HG02610 (cell line): ENCODE data around the gene USF2.

Experiments used
- ATAC-seq: cut with Tn5 transposase; IDR thresholded peaks from one replicate; pipeline ENCODE4 v1.9.1; 2021; ENCODE audit warnings: mild to moderate bottlenecking, moderate library complexity; ENCODE audit not compliant: unreplicated experiment

USF2 gene

DNA sequence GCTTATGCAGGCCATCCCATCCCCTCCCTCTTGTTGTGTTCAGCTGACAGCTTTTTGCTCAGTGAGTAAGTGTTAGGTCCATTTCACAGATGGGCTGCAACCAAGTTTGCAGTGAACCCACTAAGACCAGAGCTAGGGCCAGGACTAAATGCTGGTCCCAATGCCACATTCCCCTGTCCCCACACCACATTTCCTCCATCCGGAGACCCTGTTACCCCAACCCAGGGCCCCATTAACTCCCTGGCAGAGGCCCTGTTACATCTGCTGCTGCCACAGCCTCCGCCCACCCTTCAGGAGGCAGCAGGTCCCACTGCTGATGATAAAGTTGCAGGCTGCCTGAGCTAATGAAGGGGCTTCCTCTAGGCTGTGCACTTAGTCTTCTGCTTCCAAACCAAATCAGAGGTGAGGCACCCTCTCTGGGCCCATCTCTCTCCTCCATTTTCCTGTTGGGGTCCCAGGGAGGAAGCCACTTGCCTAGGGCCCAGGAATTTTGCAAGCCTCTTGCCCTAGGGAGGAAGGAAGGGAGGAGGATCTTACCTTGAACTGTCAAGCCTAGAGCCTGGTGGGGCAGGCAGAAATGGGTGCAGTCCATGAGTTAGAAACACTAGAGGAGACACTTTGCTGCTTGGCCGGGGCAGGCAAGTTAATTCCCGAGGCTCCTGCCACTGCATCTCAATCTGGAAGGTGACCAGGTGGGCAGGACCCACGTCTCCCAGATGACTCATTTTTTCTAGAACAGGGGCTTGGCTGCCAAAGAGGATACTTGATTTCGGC, 3.4 kb upstream of the USF2 start:
- no peak for ATAC-seq

DNA sequence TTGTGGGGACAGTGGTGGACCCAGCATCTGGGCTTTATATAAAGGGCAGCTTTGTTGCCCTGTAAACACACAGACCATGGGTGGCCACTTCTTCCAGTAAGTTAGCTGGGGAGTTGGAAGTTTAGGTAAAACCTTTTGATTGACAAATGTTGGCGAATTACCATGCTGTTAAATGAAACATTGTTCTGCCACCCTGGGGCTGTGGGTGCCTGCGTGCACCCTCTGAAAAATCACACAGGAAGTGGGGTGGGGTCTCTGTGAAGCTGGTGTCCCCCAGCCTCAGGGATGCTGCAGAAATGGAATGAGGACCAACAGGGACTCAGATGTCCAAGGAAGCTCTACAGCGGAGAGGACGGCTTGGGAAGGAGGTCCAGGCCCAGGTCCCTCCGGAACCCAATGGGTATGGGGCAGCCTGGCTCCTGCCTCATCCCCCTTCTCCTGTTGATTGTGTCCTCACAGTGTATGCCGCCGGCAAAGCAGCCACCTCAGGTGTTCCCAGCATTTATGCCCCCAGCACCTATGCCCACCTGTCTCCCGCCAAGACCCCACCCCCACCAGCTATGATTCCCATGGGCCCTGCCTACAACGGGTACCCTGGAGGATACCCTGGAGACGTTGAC, 2.8 kb upstream of the USF2 start:
- ATAC-seq: no peak

DNA sequence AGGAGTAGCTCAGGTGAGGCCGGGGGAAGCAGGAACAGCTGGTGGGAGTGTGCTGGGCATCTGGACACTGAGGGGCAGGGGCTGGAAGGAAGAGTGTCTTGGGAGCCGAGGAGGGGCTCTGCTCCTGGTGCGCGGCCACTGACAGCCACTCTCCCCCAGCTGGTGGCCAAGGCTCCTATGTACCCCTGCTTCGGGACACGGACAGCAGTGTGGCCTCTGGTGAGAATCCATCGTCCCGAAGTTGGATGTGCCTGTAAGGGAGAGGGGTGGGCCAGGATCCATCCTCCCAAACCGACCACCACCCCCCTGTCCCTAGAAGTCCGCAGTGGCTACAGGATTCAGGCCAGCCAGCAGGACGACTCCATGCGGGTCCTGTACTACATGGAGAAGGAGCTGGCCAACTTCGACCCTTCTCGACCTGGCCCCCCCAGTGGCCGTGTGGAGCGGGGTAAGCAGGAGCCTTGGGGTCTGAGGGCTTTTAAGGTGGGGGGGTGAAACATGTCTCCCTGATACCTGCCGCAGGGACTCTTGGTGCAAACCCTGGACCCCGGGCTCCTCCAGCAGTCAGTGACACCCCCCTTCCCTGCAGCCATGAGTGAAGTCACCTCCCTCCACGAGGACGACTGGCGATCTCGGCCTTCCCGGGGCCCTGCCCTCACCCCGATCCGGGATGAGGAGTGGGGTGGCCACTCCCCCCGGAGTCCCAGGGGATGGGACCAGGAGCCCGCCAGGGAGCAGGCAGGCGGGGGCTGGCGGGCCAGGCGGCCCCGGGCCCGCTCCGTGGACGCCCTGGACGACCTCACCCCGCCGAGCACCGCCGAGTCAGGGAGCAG, 2.0 kb upstream of the USF2 start:
- no peak for ATAC-seq

DNA sequence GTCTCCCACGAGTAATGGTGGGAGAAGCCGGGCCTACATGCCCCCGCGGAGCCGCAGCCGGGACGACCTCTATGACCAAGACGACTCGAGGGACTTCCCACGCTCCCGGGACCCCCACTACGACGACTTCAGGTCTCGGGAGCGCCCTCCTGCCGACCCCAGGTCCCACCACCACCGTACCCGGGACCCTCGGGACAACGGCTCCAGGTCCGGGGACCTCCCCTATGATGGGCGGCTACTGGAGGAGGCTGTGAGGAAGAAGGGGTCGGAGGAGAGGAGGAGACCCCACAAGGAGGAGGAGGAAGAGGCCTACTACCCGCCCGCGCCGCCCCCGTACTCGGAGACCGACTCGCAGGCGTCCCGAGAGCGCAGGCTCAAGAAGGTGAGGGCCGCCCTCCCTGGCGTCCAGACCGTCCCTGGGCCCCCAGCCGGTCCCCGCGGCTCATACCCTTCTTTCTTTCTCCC, 1.4 kb upstream of the USF2 start:
- no peak for ATAC-seq

DNA sequence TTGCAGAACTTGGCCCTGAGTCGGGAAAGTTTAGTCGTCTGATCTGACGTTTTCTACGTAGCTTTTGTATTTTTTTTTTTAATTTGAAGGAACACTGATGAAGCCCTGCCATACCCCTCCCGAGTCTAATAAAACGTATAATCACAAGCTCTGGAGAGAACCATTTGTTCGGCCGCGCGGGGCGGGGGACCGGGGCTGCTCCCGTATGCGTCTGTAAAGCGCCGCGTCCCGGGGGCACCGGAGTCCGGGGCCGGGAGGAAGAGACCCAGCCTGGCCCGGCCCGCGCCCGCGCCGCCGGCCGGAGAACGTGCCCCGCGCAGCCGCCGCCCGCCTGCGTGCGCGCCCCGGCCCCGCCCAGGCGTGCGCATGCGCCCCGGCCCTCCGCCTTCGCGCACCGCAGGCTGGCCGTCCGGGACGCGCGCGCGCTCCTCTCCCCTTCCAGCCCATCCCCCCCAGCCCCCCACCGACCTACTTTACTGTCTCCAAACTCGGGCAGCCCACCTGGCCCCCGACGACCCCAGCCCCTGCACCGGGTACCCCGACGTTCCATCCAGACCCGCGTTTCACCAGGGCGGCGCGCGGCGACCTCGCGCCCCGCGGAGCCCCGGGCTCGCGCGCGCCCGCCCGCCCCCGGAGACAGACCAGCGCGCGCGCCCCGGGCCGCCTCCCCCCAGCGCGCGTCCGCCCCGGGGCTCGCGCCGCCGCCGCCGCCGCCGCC, 785 bp upstream of the USF2 start:
- peak; percentile 50 for ATAC-seq

DNA sequence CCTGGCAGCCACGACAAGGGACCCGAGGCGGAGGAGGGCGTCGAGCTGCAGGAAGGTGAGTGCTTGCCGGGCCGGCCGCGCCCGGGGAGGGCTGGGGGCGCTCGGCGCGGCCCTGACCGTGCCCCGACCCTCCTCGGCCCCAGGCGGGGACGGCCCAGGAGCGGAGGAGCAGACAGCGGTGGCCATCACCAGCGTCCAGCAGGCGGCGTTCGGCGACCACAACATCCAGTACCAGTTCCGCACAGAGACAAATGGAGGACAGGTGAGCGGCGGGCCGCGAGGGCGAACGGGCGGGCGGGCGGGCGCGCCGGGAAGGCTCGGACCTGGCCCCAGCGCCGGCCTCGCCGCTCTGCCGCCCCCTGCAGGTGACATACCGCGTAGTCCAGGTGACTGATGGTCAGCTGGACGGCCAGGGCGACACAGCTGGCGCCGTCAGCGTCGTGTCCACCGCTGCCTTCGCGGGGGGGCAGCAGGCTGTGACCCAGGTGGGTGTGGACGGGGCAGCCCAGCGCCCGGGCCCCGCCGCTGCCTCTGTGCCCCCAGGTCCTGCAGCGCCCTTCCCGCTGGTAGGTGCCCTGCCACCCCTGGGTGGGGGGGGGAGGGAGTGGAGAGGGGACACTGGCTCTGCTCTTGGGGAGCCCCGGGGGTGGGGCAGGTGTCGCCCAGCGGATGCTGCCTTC, 816 bp downstream of the USF2 start:
- ATAC-seq: peak; percentile 44

DNA sequence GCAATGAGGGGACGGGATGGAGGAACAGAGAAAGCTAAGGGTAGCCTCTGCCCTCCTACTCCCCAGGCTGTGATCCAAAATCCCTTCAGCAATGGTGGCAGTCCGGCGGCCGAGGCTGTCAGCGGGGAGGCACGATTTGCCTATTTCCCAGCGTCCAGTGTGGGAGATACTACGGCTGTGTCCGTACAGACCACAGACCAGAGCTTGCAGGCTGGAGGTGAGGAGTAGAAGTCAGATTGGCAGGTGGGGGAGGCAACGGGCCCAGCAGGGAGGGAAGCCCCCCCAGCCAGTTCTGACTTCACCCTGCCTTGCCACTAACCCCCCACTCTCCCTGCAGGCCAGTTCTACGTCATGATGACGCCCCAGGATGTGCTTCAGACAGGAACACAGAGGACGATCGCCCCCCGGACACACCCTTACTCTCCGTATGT, 1.6 kb downstream of the USF2 start:
- ATAC-seq: no peak

DNA sequence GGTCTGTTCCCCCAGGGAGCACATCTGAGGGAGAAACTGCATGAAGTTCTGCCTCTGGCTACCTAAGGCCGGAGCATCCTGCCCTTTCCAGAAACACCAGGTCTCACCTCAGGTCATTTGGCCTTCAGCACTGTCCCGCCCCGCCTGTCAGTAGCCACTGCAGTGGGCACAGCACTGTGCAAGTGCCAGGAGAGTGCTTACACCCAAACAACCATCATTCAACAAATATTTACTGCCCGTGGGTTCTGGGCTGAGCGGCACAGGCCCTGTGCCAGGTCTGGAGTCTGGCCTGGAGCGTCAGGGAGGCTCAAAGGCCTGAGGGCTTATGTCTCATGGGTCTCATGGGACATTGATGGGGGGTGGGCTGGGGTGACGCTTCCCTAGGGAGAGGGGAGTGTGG, 2.8 kb downstream of the USF2 start:
- ATAC-seq: no peak

DNA sequence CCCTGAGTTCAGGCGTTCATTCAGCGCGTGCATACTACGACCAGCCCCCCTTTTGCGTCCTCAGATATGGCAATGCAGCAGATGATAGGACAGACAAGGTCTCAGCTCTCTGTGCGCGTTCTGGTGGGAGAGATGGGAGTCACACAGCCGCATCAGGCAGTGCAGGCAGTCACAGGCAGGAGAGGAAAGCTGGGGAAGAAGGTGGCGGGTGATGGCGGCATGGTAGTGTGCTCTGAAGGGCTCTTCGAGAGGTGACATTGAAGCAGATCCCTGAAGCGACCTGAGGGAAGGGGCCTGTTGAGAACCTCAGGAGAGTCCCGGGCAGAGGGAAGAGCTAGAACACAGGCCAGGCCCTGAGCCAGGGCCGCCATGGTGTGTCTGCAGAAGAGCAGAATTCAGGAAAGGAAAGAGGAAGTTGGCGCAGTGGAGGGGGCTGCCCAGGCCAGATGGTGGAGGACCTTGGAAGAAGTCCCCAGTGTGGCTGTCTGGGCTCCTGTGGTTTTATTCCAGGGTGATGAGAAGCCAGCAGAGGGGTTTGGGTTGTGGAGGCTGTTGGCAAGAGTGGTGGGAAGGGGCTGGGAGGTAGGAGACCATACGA, 3.5 kb downstream of the USF2 start:
- ATAC-seq: no peak

DNA sequence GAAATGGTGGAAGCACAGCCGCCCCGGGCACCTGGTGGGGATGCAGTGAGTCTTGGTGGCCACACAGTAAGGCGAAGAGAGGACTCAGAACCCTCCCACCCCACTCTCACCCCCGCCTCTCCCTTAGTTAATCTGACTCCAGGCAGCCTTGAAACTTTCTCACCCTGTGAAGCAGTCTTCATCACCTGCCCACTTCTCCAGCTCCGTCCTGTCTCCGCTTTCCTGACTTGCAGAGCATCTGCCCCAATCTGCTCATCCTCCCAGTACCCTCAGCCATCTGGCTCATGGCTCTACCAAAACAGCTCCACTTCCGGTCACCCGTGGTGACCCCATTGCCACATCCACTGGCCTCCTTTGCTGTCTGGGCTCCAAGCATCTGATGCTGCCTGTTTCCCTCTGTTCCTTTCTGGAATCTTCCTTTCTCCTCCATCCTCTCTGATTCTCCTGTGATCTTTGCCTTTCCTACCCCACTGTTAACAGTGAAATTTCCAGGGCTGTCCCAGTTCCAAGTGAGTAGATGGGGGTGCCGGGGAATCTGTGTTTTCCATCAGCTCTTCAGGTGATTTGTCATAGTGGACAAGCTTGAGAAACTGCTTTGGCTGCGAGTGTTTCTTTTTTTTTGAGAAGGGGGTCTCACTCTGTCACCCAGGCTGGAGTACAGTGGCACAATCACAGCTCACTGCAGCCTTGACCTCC, 4.3 kb downstream of the USF2 start:
- no peak for ATAC-seq

DNA sequence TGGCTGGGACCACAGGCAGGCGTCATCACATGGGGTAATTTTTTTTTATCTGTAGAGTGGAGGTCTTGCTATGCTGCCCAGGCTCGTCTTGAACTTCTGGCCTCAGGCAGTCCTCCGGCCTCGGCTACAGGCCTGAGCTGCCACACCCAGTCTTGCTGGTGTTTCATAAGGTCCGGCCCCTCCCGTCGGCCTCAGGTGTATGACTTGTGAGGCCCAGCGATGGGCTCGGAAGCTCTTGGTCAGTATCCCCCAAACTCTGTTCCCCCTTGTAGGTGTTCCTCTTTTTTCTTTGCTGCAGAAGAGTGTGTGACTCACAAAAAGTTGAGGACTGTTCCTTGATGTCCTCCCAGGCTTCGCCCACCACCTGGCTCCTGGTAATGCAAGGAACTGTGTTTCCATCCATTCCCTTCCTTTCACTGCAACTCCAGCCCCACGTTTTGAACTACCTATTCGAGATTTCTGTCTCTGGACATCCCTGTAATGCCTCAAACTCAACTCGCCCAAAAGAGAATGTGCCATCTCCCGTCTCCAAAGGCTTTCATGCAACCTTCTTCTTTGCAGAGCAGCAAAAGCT, 5.0 kb downstream of the USF2 start:
- ATAC-seq: no peak

DNA sequence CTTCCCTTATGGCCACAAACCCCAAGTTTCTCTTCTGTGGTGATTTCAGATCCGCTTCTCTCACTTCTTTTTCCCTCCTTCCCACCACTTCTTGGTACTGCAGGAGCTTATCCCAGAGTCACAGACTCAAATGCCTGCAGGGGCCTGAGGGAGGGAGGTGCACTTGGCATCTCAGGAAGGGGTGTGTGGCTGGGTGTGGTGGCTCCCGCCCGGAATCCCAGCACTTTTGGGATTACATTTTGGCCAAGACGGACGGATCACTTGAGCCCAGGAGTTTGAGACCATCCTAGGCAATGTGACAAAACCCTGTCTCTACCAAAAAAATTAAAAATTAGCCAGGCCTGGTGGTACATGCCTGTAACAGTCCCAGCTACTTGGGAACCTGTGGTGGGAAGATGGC, 5.6 kb downstream of the USF2 start:
- no peak for ATAC-seq

DNA sequence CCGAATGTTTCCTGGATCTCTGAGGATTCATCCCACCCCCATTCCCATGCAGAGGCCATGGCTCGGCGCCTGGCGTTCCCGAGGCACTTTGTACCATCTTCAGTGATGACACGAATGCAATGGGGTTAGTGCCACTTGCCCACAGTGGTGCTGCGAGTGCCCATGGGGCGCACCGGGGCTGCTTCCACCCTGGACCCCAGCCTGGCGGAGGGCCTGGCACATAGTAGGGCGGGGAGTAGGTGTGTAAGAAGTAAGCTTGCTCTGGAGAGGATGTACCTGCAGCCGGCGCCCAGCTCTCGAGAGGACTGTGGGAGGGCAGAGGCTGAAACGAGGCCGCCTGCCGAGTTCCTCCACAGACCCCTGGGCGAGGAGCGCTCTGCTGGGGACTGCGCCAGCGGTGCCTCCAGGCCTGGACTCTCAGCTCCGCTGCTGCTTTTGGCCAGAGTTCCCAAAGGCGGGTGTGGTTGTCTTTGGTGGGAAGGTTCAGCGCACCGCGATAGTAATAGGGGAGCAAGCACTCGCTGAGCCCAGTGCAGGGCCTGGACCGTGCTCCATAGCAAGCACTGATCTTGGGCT, 8.0 kb downstream of the USF2 start:
- ATAC-seq: no peak

DNA sequence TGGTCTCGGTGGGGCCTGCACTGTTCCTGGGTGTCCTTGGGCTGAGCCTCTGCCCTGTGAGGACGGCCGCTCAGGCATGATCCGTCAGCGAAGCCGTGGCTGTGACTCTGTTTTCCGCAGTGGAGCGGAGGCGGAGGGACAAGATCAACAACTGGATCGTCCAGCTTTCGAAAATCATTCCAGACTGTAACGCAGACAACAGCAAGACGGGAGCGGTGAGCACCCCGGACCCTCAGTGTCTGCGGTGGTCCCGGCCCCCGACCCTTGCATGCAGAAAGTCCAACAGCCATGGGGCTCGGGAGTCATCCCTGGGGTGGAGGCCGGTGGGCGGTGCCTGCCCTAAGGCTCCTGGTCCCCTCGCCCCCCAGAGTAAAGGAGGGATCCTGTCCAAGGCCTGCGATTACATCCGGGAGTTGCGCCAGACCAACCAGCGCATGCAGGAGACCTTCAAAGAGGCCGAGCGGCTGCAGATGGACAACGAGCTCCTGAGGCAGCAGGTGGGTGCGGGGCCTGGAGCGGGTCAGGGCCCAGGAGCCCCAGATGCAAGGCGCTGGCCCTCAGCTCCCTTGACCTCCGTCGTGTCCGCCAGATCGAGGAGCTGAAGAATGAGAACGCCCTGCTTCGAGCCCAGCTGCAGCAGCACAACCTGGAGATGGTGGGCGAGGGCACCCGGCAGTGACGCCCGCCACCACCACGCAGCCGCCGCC, 10.0 kb downstream of the USF2 start:
- no peak for ATAC-seq

DNA sequence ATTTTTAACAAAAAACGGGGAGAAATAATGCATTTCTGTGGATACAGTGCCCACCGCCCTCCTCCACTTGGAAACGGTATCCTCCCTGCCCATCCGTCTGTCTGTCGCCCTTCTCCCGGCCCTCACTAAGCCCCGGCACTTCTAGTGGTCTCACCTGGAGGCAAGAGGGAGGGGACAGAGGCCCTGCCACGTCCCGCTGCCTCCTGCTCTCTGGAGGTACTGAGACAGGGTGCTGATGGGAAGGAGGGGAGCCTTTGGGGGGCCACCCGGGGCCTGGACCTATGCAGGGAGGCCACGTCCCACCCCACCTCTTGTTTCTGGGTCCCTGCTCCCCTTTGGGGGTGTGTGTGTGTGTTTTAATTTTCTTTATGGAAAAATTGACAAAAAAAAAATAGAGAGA, 10.6 kb downstream of the USF2 start:
- ATAC-seq: no peak

DNA sequence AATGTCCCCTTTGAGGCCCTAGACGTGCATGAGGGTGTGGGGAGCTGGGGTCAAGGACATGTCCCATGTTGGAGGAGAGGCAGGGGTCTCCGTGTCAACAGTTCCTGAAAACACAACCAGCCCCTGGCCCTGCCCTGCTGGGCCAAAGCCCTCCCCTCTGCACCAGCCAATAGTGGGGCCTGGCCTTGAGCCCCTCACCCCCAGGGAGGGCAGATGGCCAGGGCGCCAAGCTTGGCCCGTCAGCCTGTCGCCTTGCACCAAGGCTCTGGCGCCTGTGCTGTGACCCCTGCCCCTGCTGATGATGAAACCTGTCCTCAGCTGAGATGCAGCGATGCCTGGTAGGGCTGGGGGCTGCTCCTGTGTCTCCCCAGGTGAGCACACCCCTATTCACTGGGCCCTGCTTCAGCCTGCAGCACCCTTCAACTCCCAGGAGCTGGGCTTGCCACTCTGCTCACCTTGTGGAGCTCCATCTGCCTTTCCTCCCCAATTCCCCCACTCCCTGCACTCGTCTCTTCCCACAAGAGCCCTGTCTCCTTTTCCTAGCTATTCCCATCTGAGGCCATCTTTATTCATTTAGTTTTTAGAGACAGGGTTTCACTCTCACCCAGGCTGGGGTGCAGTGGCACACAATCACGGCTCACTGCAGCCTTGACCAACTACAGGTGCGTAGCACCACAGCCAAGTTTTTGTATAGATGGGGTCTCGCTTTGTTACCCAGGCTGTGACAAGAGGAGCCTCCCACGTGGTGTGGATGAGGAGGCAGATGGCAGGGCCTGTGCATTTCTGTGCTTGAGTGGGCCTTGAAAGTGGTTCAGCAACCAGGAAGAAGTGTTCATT, 11.4 kb downstream of the USF2 start:
- ATAC-seq: no peak

DNA sequence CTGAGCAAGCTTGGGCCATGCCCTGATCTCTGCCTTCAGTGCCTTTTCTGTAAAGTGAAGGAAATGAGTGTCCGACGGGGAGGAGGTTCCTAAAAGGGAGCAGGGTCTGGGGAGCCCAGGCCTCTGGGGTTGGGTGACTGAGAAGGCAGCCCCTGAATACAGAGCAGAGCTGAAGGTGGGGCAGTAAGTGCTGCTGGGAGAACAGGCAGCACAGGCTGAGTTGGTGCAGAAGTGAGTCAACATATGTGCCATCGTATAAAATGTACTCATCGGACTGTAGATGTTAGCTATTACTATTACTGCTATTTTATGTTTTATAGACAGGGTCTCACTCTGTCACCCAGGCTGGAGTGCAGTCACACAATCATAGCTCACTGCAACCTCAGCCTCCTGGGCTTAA, 12.5 kb downstream of the USF2 start:
- no peak for ATAC-seq
